Fibroblast of pulmonary artery (primary cell): ENCODE results near the gene GSG1L2.

Source experiments
- DNase-seq: peaks from one replicate; pipeline ENCODE4 v3.0.0-alpha.2; 2010; ENCODE audit warnings: low read depth
- H3K4me3 ChIP-seq: replicated peaks from 2 replicates; pipeline ENCODE4 v1.5.1; 2011; ENCODE audit warnings: low read depth, mild to moderate bottlenecking, control low read depth, low read length, moderate library complexity
- CTCF ChIP-seq: IDR thresholded peaks from 2 replicates; pipeline ENCODE4 v1.5.1; 2011; ENCODE audit warnings: mild to moderate bottlenecking, control low read depth, low read length, inconsistent platforms; ENCODE audit errors: missing control alignments

Gene GSG1L2

GRCh38 chr17:9842057-9842758 lies 20.3 kb upstream of the GSG1L2 start:
- DNase-seq, result peak; percentile 61
- TF ChIP-seq CTCF, result no peak
- H3K4me3 ChIP-seq, result no peak overlapping the region

GRCh38 chr17:9839433-9839832 lies 17.6 kb upstream of the GSG1L2 start:
- peak; percentile 4 for TF ChIP-seq CTCF
- no peak overlapping the region for H3K4me3 ChIP-seq
- DNase-seq, result no peak

- no peak overlapping the region for H3K4me3 ChIP-seq
- TF ChIP-seq CTCF, result no peak
- DNase-seq, result peak; percentile 88
Observed at GRCh38 chr17:9837551-9838471, 15.9 kb upstream of the GSG1L2 start.

- no peak overlapping the region for H3K4me3 ChIP-seq
- no peak for TF ChIP-seq CTCF
- no peak for DNase-seq
Observed at GRCh38 chr17:9833922-9834321, 12.0 kb upstream of the GSG1L2 start.

GRCh38 chr17:9830711-9831110 lies 8.8 kb upstream of the GSG1L2 start:
- no peak overlapping the region for H3K4me3 ChIP-seq
- no peak for DNase-seq
- no peak for TF ChIP-seq CTCF

- no peak overlapping the region for H3K4me3 ChIP-seq
- DNase-seq, result no peak
- TF ChIP-seq CTCF, result no peak
Observed at GRCh38 chr17:9829343-9829742, 7.5 kb upstream of the GSG1L2 start.
